ENCODE results near the gene SFXN3. TPM values are rescaled to one million over a fixed set of nuclear protein-coding genes. Genes with fewer than 3 reads are reported as not detected.

SFXN3 gene
- total and polyA plus RNA-seq, 10 of the 15 experiments (the other 5 are each of a cell fraction or from before 2014, with no cell fraction given), result 0.05 to 11.3 (median 1.2) TPM

GRCh38 chr10:101065481-101066145 lies 34.6 kb downstream of the SFXN3 start:
- peaks cover 2 to 3% of the 10 kb centered on the region in 2 experiments; a peak in 1 of 4 replicates for H3K27me3 ChIP-seq (replicated peaks in 1 of 2; ENCODE audit: control insufficient read depth in 2 of 2, insufficient read depth in 2 of 2, low read length in 1 of 2)
- RAD21 ChIA-PET (ENCODE audit: unreplicated experiment), result interaction anchor here (6.1 kb wide), 1 partner anchor 24 kb away, joined by 70 read pairs; no protein-coding TSS in a partner anchor
- no peak overlapping the region for H3K27ac ChIP-seq (ENCODE audit: control insufficient read depth, insufficient read depth)
- no peak for DNase-seq (ENCODE audit: low read depth, low spot score)
- 79% methylated on average over 3 of the region's 3 CpGs for WGBS (ENCODE audit: insufficient coverage, insufficient replicate concordance, low lambda C conversion rate, missing lambda C conversion rate)
- H3K4me1 ChIP-seq (ENCODE audit: control insufficient read depth, insufficient read depth, low read length), result peaks cover 40% of the 10 kb centered on the region
- intact Hi-C loops (cut with micrococcal nuclease; ENCODE audit: unreplicated experiment) (loop anchor here (5.0 kb wide), 1 partner anchor 33 kb away; the partner anchor contains the start of genes PDZD7 and SFXN3), in situ Hi-C loops (cut with MboI) (no loop called here)
- POLR2A ChIA-PET, result interaction anchor here (0.8 kb wide), 1 partner anchor 22 kb away, joined by 3 read pairs; no protein-coding TSS in a partner anchor
- H3K9ac ChIP-seq (ENCODE audit: control insufficient read depth, insufficient read depth, low read length), result no peak overlapping the region
- no TSS peak for BruUV-seq (replicated peaks)
- TF ChIP-seq RELA (IDR thresholded peaks at IDR 0.05; ENCODE audit: borderline replicate concordance, partially characterized antibody), result no peak
- TF ChIP-seq SREBF2 (IDR thresholded peaks at IDR 0.05; ENCODE audit: low read length), result no peak
- TF ChIP-seq, protein P1, sequence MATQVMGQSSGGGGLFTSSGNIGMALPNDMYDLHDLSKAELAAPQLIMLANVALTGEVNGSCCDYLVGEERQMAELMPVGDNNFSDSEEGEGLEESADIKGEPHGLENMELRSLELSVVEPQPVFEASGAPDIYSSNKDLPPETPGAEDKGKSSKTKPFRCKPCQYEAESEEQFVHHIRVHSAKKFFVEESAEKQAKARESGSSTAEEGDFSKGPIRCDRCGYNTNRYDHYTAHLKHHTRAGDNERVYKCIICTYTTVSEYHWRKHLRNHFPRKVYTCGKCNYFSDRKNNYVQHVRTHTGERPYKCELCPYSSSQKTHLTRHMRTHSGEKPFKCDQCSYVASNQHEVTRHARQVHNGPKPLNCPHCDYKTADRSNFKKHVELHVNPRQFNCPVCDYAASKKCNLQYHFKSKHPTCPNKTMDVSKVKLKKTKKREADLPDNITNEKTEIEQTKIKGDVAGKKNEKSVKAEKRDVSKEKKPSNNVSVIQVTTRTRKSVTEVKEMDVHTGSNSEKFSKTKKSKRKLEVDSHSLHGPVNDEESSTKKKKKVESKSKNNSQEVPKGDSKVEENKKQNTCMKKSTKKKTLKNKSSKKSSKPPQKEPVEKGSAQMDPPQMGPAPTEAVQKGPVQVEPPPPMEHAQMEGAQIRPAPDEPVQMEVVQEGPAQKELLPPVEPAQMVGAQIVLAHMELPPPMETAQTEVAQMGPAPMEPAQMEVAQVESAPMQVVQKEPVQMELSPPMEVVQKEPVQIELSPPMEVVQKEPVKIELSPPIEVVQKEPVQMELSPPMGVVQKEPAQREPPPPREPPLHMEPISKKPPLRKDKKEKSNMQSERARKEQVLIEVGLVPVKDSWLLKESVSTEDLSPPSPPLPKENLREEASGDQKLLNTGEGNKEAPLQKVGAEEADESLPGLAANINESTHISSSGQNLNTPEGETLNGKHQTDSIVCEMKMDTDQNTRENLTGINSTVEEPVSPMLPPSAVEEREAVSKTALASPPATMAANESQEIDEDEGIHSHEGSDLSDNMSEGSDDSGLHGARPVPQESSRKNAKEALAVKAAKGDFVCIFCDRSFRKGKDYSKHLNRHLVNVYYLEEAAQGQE (IDR thresholded peaks at IDR 0.05; ENCODE audit: low read depth, low read length), result no peak
- TF ChIP-seq POLR2AphosphoS5 (IDR thresholded peaks at IDR 0.05; ENCODE audit: low read length), result no peak
- no peak for TF ChIP-seq FOXK2 (IDR thresholded peaks at IDR 0.05)
- TF ChIP-seq, protein P2, sequence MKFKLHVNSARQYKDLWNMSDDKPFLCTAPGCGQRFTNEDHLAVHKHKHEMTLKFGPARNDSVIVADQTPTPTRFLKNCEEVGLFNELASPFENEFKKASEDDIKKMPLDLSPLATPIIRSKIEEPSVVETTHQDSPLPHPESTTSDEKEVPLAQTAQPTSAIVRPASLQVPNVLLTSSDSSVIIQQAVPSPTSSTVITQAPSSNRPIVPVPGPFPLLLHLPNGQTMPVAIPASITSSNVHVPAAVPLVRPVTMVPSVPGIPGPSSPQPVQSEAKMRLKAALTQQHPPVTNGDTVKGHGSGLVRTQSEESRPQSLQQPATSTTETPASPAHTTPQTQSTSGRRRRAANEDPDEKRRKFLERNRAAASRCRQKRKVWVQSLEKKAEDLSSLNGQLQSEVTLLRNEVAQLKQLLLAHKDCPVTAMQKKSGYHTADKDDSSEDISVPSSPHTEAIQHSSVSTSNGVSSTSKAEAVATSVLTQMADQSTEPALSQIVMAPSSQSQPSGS (IDR thresholded peaks at IDR 0.05; ENCODE audit: low read length), result no peak
- TF ChIP-seq, protein P3, sequence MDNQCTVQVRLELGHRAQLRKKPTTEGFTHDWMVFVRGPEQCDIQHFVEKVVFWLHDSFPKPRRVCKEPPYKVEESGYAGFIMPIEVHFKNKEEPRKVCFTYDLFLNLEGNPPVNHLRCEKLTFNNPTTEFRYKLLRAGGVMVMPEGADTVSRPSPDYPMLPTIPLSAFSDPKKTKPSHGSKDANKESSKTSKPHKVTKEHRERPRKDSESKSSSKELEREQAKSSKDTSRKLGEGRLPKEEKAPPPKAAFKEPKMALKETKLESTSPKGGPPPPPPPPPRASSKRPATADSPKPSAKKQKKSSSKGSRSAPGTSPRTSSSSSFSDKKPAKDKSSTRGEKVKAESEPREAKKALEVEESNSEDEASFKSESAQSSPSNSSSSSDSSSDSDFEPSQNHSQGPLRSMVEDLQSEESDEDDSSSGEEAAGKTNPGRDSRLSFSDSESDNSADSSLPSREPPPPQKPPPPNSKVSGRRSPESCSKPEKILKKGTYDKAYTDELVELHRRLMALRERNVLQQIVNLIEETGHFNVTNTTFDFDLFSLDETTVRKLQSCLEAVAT (IDR thresholded peaks at IDR 0.05), result no peak
- H3K4me3 ChIP-seq, result peak overlapping the region; percentile 87; the same call in 1 of the 2 replicates
- H3K4me2 ChIP-seq (ENCODE audit: control insufficient read depth, insufficient read depth), result peak overlapping the region; percentile 94
- FAIRE-seq, result no peak
- SMC1A ChIA-PET (ENCODE audit: uncharacterized antibody, unreplicated experiment), result interaction anchor here (1.0 kb wide), 2 partner anchors 15 to 23 kb away, joined by 5 to 6 read pairs; no protein-coding TSS in a partner anchor
- H4K20me1 ChIP-seq (ENCODE audit: control insufficient read depth, insufficient read depth), result no peaks in the 10 kb centered on the region
- no peaks in the 10 kb centered on the region for H3K36me3 ChIP-seq (ENCODE audit: control insufficient read depth in 2 of 2, insufficient read depth in 2 of 2, low read length in 1 of 2)
- H2AFZ ChIP-seq (ENCODE audit: control insufficient read depth, low read depth, low read length), result no peak overlapping the region
- H3K79me2 ChIP-seq (ENCODE audit: control insufficient read depth, insufficient read depth, low read length), result peaks cover 5% of the 10 kb centered on the region
- CTCF ChIA-PET, result interaction anchor here (1.7 to 23.4 kb wide), 4 partner anchors 16 to 76 kb away, joined by 6 to 885 read pairs (median 10); partner anchors contain the start of genes KAZALD1, PDZD7 and SFXN3
- no peaks in the 10 kb centered on the region for H3K9me3 ChIP-seq (replicated peaks; ENCODE audit: control insufficient read depth, insufficient read depth, low read length)
- no peak for ATAC-seq
